ENCODE data around the gene HS3ST3B1. TPM values are rescaled to one million over a fixed set of nuclear protein-coding genes. Genes with fewer than 3 reads are reported as not detected.

Gene HS3ST3B1
- total RNA-seq, 1 experiment from 2014 or later = 3.8 TPM

DNA sequence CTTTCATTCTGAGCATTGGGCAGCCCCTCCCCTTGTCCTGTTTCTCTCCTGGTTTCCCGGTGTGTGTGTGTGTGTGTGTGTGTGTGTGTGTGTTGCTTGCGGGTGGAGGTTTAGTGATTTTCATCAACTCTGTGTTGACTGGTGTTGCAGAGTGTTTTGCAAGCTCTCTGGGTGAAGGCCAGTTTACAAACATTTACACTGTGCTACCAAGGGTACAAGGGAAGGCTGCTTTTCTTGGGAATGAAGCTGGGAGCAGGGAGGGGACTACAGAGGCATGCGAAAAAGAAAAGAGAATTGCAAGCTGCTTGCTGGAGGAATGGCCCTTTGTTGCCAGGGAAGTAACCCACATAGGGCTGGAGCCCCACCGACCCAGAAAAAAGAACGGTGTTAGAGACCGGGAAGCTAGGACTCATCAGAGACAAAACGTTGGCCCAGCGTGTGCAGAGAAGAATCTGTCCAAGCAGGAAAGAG lies 29.6 kb downstream of the HS3ST3B1 start:
- H3K27me3 Mint-ChIP-seq (ENCODE audit: insufficient read depth, unreplicated experiment) = no peaks in the 10 kb centered on the region
- no peaks in the 10 kb centered on the region for H3K9me3 Mint-ChIP-seq (ENCODE audit: unreplicated experiment)
- no TSS peak for BruUV-seq (replicated peaks)
- intact Hi-C loops (cut with micrococcal nuclease) = no loop called here
- H3K27ac Mint-ChIP-seq (ENCODE audit: low read depth, unreplicated experiment) = peak overlapping the region; percentile 23
- no peak overlapping the region for H3K4me3 Mint-ChIP-seq (ENCODE audit: unreplicated experiment)
- DNase-seq (ENCODE audit: unreplicated experiment) = no peak
- H3K36me3 Mint-ChIP-seq (ENCODE audit: insufficient read depth, unreplicated experiment) = no peaks in the 10 kb centered on the region
- POLR2A ChIA-PET = interaction anchor here (0.6 kb wide), 1 partner anchor 710 kb away, joined by 3 read pairs; no protein-coding TSS in a partner anchor
- peaks cover 6% of the 10 kb centered on the region for H3K4me1 Mint-ChIP-seq (ENCODE audit: insufficient read depth, unreplicated experiment)
- TF ChIP-seq, protein P1, sequence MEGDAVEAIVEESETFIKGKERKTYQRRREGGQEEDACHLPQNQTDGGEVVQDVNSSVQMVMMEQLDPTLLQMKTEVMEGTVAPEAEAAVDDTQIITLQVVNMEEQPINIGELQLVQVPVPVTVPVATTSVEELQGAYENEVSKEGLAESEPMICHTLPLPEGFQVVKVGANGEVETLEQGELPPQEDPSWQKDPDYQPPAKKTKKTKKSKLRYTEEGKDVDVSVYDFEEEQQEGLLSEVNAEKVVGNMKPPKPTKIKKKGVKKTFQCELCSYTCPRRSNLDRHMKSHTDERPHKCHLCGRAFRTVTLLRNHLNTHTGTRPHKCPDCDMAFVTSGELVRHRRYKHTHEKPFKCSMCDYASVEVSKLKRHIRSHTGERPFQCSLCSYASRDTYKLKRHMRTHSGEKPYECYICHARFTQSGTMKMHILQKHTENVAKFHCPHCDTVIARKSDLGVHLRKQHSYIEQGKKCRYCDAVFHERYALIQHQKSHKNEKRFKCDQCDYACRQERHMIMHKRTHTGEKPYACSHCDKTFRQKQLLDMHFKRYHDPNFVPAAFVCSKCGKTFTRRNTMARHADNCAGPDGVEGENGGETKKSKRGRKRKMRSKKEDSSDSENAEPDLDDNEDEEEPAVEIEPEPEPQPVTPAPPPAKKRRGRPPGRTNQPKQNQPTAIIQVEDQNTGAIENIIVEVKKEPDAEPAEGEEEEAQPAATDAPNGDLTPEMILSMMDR (IDR thresholded peaks at IDR 0.05; ENCODE audit: unreplicated experiment) = no peak
- CTCF ChIA-PET = interaction anchor here (0.5 to 0.7 kb wide), 2 partner anchors 193 to 589 kb away, joined by 4 read pairs; no protein-coding TSS in a partner anchor

DNA sequence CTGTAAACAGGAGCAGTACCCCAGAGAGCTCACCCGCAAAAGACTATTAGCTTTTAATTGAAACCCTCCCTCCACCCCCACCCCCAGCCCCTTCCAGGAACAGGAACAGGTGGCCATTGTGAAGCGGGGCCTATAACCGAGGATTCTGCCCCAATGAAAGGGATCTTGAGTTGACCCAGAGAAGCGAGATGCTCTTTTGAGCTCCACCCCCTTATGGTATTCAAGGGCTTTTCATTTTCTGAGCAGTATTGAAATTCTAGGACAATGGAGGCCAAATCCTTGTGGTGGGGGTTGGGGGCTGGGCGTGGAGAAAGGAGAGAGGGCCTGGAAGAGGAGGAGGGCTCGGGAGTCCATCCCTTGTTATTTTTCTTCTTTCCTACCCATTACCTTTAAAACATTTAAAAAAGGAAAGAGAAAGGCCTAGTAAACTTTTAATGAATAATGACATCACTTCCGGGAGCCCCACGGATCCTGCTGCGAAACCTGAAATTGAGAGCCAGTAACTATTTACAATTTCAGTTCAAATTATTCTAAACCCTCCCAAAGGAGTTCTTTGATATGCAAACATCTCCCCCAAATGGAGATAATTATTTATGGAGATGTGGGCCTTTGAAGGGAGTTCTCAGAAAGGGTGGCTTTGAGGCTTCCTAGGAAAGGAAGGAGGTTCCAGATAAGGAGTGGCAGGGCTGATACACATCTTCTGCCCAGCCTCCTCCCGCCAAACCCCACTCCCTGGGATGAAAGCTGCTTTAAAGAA lies 30.5 kb downstream of the HS3ST3B1 start:
- H3K9me3 Mint-ChIP-seq (ENCODE audit: unreplicated experiment) = no peaks in the 10 kb centered on the region
- BruUV-seq (replicated peaks) = no TSS peak
- TF ChIP-seq, protein P1 (IDR thresholded peaks at IDR 0.05; ENCODE audit: unreplicated experiment) = no peak
- peaks cover 6% of the 10 kb centered on the region for H3K4me1 Mint-ChIP-seq (ENCODE audit: insufficient read depth, unreplicated experiment)
- no peaks in the 10 kb centered on the region for H3K27me3 Mint-ChIP-seq (ENCODE audit: insufficient read depth, unreplicated experiment)
- no peaks in the 10 kb centered on the region for H3K36me3 Mint-ChIP-seq (ENCODE audit: insufficient read depth, unreplicated experiment)
- ChIA-PET POLR2A (no interaction called here), CTCF (interaction anchor here (1.2 kb wide), 1 partner anchor 595 kb away, joined by 3 read pairs; no protein-coding TSS in a partner anchor)
- peak overlapping the region; percentile 23 for H3K27ac Mint-ChIP-seq (ENCODE audit: low read depth, unreplicated experiment)
- no peak for DNase-seq (ENCODE audit: unreplicated experiment)
- intact Hi-C loops (cut with micrococcal nuclease) = no loop called here
- H3K4me3 Mint-ChIP-seq (ENCODE audit: unreplicated experiment) = no peak overlapping the region

DNA sequence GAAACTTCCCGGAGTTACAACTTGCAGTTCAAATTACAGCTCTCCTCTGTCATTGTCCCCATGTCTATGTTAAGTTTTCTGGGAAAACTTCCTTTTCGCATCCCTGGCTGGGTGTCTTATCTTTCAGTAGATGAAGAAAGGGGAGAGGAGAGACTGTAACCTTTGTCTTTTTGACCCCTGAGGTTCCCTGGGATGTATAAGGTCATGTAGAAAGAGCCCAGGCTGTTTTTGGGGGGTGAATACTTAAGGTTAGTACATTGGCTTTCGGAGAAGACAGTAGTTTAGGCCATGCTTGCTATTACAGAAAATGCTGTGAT lies 31.1 kb downstream of the HS3ST3B1 start:
- BruUV-seq (replicated peaks) = no TSS peak
- no peak for DNase-seq (ENCODE audit: unreplicated experiment)
- H3K36me3 Mint-ChIP-seq (ENCODE audit: insufficient read depth, unreplicated experiment) = no peaks in the 10 kb centered on the region
- H3K9me3 Mint-ChIP-seq (ENCODE audit: unreplicated experiment) = no peaks in the 10 kb centered on the region
- ChIA-PET CTCF (interaction anchor here (1.2 kb wide), 1 partner anchor 595 kb away, joined by 3 read pairs; no protein-coding TSS in a partner anchor), POLR2A (no interaction called here)
- H3K27ac Mint-ChIP-seq (ENCODE audit: low read depth, unreplicated experiment) = no peak overlapping the region
- no peaks in the 10 kb centered on the region for H3K27me3 Mint-ChIP-seq (ENCODE audit: insufficient read depth, unreplicated experiment)
- TF ChIP-seq, protein P1 (IDR thresholded peaks at IDR 0.05; ENCODE audit: unreplicated experiment) = no peak
- peaks cover 6% of the 10 kb centered on the region for H3K4me1 Mint-ChIP-seq (ENCODE audit: insufficient read depth, unreplicated experiment)
- H3K4me3 Mint-ChIP-seq (ENCODE audit: unreplicated experiment) = no peak overlapping the region
- intact Hi-C loops (cut with micrococcal nuclease) = no loop called here

DNA sequence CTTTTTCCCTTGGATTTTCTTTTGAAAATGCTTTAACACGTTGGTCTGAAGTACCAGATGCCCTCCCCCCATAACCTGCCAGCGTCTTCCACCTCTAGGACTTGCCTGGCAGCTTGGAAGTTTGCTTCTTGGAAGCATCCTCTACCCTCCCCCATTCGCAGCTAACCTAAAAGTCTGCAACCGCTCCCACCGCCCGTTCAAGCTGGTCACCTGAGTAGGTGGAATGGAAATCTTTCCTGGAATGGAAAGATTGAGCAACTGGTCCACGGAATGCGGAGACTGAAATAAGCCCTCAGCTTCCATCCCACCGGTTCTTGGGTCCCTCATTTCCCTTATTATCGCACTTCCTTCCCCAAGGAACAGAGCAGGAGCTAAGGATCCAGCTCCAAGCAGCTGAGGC lies 31.4 kb downstream of the HS3ST3B1 start:
- POLR2A ChIA-PET = no interaction called here
- no peaks in the 10 kb centered on the region for H3K27me3 Mint-ChIP-seq (ENCODE audit: insufficient read depth, unreplicated experiment)
- no peak overlapping the region for H3K4me3 Mint-ChIP-seq (ENCODE audit: unreplicated experiment)
- BruUV-seq (replicated peaks) = no TSS peak
- TF ChIP-seq, protein P1 (IDR thresholded peaks at IDR 0.05; ENCODE audit: unreplicated experiment) = no peak
- H3K9me3 Mint-ChIP-seq (ENCODE audit: unreplicated experiment) = no peaks in the 10 kb centered on the region
- H3K4me1 Mint-ChIP-seq (ENCODE audit: insufficient read depth, unreplicated experiment) = peaks cover 6% of the 10 kb centered on the region
- no peak for DNase-seq (ENCODE audit: unreplicated experiment)
- no peak overlapping the region for H3K27ac Mint-ChIP-seq (ENCODE audit: low read depth, unreplicated experiment)
- intact Hi-C loops (cut with micrococcal nuclease) = no loop called here
- CTCF ChIA-PET = interaction anchor here (1.2 kb wide), 1 partner anchor 594 kb away, joined by 3 read pairs; no protein-coding TSS in a partner anchor
- no peaks in the 10 kb centered on the region for H3K36me3 Mint-ChIP-seq (ENCODE audit: insufficient read depth, unreplicated experiment)

Measured in MCF 10A (cell line).